T-helper 2 cell treated with Interferon-gamma antibody and Interleukin-4, amounts not matched to agents 100 ng/mL and 5 ng/mL, for 36 hours (primary cell): ENCODE measurements around the gene GSG1L. TPM values are rescaled to one million over a fixed set of nuclear protein-coding genes. Genes with fewer than 3 reads are reported as not detected.

Source experiments
- intact Hi-C: fragments of 100-400 bp; cut with micrococcal nuclease; formaldehyde crosslinking; loops from one replicate; pipeline ENCODE4 v1.15.1; 2023
- total RNA-seq: library from RNA; stranded (reverse); gene quantifications from 2 replicates; pipeline ENCODE4 v1.2.3, GENCODE V29; 2022

The GSG1L gene
- total RNA-seq, 1 donor from 2014 or later: 0.23 TPM

DNA sequence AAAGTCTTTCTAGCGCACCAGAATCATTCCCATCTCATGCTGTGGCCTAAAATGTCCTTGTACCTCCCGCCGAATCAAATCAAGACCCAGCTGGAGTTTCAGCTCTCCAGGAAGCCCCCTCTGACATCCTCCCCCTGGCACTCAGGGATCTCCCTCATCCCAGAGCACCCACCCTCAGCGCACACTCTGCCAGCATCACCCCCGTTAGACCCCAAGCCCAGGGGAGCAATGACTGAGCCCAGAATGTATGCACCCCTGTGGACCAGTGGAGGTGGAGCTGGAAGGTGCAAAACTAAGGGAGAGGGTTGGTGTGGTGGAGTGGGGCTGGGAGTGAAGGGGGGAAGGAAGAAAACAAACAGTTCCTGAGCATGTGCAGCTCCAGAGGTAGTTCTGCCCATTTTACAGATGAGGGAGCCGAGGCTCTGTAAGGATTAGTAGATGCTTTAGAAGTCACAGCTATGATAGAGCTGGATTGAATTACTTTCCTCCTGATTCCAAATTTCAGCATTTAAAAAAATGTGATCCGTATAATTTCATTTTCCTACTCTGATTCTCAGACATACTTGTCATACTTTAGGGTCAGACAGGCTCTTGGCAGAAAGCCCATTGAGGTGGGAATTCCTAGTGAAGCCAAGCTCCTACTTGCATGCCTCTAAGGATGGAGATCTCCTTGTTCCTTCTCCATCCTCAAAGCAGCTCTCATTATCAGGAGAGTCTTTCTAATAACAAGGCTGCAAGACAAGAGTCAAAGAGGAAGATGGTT is 270.8 kb downstream of the GSG1L start:
- intact Hi-C loops: no loop called here

GRCh38 chr16:27791404-27791719 is 272.2 kb downstream of the GSG1L start:
- intact Hi-C loops: no loop called here

DNA sequence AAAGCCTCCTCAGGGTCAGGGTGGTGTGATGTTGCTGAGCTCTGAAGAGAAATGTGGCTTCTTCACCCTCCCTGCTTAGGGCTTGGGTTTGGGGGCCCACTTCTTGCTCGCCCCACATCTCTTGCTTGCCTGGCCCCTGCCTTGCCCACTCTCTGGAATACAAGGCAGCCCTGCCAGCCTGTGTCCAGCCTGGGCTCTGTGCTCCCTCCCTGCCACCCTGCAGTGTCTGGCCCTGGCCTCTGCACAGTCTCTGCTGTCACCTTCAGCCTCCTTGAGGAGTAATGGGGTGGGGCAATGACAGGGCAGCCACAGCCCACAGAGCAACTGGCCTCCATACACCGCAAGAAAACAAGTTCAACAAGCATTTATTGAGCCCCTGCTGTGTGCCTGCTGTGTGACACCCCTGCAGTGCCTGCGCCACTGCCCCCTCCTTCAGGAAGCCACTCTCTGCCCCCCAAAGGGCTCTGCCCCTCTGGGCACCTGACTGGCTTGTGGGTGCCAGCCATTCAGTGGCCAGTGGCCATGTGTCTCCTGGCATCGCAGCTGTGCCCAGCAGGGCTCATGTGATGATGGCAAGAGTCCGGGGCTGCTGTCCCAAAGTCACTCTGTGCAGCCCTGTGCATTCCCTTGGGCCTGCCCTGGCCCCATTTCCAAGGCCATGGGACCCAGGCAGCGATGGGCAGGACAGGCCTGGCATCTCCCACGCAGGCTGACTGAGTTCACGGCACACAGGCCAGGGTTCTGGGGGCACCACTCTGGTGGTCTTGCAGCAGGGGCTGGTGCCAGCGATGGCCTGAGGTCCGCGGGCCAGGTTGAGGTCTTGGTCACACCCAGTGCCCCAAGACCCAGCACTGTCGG is 272.7 kb downstream of the GSG1L start:
- intact Hi-C loops: no loop called here

DNA sequence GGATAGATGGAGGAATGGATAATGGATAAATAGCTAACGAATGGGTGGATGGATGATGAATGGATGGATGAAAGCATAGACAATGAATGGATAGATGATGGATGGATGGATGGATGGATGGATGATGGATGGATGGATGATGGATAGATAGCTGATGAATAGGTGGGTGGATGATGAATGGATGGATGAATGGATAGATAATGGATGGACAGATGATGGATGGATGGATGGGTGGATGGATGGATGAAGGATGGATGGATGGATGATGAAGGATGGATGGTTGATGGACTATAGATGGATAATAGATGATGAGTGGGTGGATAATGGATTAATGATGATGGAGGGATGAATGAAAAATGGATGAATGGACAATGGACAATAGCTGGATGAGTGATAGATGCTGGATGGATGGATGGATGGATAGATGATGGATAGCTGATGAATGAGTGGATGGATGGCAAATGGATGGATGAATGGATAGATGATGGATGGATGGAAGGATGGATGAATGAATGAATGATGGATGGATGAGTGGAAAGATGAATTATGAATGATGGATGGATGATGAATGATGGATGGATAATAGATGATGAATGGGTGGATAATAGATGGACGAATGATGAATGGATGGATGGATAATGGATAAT is 273.8 kb downstream of the GSG1L start:
- intact Hi-C loops: no loop called here

DNA sequence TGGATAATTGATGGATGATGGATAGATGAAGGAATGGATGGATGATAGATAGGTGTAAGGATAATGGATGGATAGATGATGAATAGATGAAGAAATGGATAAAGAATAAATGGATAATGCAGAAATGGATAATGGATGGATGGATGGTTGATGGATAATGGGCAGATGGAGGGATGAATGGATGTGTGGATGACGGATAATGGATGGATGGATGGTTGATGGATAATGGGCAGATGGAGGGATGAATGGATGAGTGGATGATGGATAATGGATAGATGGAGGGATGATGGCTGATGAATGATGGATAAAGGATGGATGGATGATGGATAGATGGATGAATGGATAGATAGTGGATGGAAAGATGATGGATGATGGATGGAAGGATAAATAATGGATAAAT is 274.4 kb downstream of the GSG1L start:
- intact Hi-C loops: no loop called here

DNA sequence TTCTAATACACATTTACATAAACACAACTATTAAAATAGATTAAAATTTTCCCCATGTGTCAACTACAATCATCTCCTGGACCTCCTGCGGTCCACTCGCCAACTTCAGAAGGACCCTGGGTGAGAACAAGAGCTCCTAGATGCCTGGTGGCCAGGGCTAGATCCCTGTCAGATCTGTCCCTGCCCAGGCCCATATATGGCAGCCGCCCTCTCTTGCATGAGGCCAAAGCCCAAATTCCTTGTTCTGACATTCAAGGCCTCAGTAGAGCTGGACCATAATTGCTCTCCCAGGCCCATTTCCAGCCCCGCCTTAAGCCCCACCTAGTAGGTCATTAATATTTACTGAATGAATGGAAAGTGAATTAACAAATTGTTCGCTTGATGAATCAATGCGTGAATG is 275.8 kb downstream of the GSG1L start:
- intact Hi-C loops: no loop called here

- intact Hi-C loops: no loop called here
Measured at GRCh38 chr16:27786923-27787625, 276.4 kb downstream of the GSG1L start.

DNA sequence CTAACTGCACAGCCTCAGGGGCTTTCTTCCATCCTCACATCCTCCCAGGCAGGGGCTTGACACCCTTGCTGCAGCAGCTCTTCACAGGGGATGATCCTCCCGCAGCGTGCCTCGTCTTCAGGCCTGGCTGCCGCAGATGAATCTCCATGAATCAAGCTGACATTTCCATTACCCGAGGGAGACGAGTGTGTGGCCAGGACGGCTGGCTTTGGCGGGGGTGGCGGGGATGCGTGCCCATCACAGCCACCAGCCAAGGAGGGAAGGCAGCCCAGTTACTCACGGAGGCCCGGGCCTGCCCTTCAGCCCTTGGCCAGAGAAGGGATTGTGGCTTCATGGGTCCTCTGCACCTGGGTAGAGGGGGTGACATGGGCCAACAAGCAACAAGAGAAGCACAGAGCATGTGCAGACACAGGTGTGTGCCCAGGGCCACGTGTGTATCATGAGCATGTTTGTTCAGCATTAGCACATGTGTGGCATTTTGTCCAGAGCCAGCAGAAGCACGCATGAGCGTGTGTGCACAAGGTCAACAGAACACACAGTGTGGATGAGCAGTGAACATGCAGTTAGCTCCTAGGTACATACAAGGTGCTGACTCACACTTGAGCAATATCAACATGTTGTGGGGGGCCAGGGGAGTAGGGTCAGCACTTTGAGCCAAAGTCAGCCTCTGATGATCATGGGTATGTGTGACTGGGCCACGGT is 277.1 kb downstream of the GSG1L start:
- intact Hi-C loops: no loop called here

GRCh38 chr16:27785307-27785678 is 278.2 kb downstream of the GSG1L start:
- intact Hi-C loops: no loop called here

DNA sequence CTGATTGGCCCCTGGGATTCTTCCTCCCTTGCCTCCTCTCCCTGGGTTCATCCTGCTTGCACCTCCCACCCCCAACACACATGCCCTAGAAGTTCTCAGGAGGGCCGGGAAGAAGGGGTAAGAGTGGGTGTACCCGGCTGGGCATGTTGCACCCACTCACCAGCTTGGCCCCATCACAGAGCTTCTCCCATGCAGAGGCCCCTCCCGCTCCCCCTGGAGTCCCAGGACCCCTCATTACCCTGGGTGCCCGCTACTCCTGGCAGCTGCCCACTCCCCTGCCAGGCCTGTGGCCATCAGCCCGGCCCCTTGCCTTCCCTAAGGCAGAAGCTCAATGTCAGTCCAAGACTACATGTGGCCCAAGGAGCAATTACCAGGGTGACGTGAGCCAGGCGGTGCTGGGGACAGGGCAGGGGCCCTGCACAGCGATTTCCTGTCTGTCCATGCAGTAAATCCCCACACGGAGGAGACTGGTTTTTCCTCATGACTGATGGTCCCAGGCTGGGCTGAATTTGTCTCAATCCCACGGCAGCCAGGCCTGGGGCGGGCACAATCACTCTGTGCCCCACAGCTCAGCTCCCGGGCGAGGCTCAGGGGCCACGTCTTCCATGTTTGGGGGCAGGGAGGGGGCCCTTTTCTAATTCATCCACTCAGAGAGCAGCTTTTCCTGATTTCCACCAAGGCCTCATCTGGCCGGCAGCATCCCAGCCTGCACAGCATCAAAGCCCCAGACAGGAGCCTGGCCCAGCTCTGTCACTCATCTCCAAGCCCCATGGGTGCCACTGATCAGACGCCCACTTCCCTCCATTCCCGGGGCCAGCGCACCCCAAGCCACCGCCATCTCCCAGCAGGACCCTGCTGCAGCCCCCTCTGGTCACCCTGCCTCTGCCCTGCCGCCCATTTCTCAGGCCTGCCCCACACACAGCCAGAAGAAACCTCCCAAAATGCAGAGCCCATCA is 278.9 kb downstream of the GSG1L start:
- intact Hi-C loops: no loop called here

- intact Hi-C loops: no loop called here
Measured at GRCh38 chr16:27781981-27782880, 281.3 kb downstream of the GSG1L start.

- intact Hi-C loops: no loop called here
Measured at GRCh38 chr16:27781195-27781524, 282.4 kb downstream of the GSG1L start.

DNA sequence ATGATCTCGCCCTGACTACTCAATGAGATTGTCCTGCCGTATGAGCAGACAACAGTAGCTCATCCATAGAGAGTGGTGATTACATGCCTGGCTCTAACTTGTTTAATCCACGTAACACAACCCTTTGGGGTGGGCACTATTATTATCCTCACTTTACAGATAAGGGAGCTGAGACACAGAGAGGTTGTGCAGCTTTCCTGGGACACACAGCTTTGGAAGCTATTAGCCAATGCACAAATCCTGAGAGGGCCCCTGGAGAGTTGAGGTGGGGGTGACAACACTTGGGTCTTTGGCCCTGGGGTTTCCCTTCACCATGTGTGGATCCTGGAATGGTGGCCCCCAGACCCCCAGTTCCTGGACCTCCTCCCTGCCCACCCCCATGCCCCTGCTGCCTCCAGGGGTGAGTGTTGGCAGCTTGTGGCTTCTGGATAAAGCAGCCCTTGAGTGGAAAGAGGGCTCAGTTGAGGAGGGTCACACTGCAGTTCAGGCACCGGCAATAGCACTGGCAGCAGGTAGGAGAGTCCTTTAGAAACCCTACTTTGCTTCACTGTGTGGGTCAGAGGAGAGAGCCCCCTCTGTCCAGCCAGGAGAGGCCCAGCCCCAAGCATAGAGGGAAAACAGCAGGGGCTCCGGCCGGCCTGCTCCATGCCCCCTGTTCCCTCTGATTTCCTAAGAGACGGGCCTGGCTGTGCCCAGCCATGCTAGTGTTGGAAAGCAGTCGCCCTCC is 282.9 kb downstream of the GSG1L start:
- intact Hi-C loops: no loop called here

- intact Hi-C loops: no loop called here
Measured at GRCh38 chr16:27779641-27780164, 283.8 kb downstream of the GSG1L start.

DNA sequence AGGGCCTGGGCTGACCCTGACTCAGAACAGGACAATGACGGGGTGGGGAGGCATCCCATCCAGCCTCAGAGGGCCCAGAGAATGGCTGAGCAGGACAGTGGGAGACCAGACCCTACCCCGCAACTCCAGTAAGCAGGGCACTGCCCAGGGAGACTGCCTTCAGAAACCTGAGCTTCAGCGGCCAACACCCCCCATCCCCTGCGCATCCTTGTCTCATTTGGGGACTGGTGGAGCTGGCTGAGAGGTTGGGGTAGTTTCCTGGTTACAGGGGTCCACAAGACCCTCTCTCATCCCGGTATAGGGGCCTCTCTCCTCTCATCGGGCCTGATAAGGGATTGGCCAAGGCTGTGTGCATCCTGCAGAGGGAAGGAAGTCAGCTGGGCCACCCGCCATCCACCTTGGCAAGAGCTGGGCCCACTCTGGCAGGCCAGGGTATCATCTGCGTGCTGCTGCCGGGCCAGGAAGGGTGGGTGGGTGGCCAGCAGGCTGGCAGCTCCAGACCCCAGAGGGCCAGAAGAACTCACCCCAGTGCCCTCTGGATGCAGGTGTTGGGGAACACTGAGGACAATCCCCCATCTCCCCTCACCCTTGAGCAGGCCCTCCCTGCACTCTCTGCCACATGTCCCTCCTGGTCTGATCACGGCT is 284.5 kb downstream of the GSG1L start:
- intact Hi-C loops: no loop called here

DNA sequence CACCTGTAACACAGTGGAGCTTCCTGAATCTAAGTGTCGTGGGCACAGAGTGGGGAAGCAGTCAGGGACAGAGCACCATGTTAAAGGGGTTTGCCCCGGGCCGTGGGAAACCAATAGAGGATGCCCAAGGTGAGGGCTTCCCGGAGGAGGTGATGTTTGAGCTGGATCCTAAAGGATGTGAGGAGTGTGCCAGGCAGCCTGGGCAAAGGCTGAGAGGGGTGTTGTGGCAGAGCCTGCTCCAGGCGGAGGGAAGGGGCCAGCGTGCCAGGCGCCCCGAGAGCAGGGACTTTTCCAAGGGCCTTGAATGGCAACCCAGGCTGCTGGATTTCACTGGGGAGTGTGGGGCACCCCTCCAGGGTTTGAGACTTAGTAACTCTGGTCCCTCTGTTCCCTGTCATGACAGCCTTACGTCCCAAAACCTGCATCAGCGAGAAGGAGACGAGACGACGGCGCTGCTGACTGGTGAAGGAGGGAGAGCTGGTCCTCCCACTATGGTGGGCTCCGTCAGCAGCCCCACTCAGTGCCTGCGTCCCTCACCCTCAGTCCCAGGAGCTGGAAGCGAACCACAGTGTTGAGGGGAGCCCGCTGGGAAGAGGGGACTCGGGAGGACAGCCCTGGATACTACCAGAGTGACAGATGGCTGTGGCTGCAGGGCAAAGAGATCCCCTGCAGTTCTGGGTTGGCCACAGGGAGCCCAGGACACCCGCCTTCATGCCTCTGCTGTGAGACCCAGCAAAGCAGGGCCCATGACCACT is 285.2 kb downstream of the GSG1L start:
- intact Hi-C loops: no loop called here

DNA sequence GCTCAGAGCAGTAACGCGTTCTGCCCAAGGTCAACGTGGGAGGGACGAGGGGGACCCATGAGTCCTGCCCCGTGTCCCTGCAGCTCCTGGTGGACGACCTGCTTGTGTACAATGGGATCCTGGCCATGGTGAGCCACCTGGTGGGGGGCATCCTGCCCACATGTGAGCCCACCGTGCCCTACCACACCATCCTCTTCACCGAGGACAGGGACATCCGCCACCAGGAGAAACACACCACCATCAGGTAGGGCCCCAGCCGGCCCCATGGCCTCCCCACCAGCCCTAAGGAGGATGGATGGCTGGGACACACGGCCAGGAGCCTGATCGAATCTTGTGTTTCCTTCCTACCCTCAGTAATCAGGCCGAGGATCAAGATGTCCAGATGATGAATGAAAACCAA is 286.0 kb downstream of the GSG1L start:
- intact Hi-C loops: no loop called here
